Measurements from ENCODE around the gene CDCP2. TPM values are rescaled to one million over a fixed set of nuclear protein-coding genes. Genes with fewer than 3 reads are reported as not detected.

Gene CDCP2
- total and polyA plus RNA-seq, 12 donors = 0.03 to 0.11 TPM; not detected in 10

- H3K27me3 ChIP-seq = peaks cover 0 to 13% (median 0%) of the 10 kb centered on the region in 7 donors
- intact Hi-C loops (cut with DNase I) = loop anchor here (2.0 to 10.0 kb wide), 8 partner anchors 195 to 372 kb away; partner anchors contain the start of gene SSBP3 (in 7 of the 10)
- TF ChIP-seq CTCF (IDR thresholded peaks at IDR 0.05) = no peak
- H3K4me1 ChIP-seq = peaks cover 0 to 15% (median 10%) of the 10 kb centered on the region in 9 donors
- no peaks in the 10 kb centered on the region for H3K9me3 ChIP-seq
- H3K36me3 ChIP-seq = no peaks in the 10 kb centered on the region
- no peak overlapping the region for H3K27ac ChIP-seq
- WGBS, 2 donors = 95 to 96% methylated on average over 13 of the region's 13 CpGs
- DNase-seq (no peak), ATAC-seq (no peak)
- H3K4me3 ChIP-seq = no peak overlapping the region
These were observed 32.6 kb downstream of the CDCP2 start for GRCh38 chr1:54120018-54120697.

GRCh38 chr1:54118704-54119103 is 34.1 kb downstream of the CDCP2 start:
- peaks cover 0 to 15% (median 10%) of the 10 kb centered on the region in 9 donors for H3K4me1 ChIP-seq

GRCh38 chr1:54117815-54118563 is 34.8 kb downstream of the CDCP2 start:
- WGBS, 2 donors = 87 to 88% methylated on average over 10 to 11 of the region's 11 CpGs
- Histone ChIP-seq H3K36me3 (no peaks in the 10 kb centered on the region), H3K27ac (no peak overlapping the region), H3K4me3 (no peak overlapping the region), H3K4me1 (peaks cover 0 to 15% (median 10%) of the 10 kb centered on the region in 9 donors), H3K27me3 (peaks cover 0 to 13% (median 0%) of the 10 kb centered on the region in 7 donors), H3K9me3 (no peaks in the 10 kb centered on the region)
- ATAC-seq = no peak
- no peak for DNase-seq
- intact Hi-C loops (cut with DNase I) = no loop called here
- no peak for TF ChIP-seq CTCF (IDR thresholded peaks at IDR 0.05)

More at GRCh38 chr1:54118704-54119103, 34.1 kb downstream of the CDCP2 start:
- intact Hi-C loops (cut with DNase I) = no loop called here
- peaks cover 0 to 13% (median 0%) of the 10 kb centered on the region in 7 donors for H3K27me3 ChIP-seq
- no peak for DNase-seq
- TF ChIP-seq CTCF (IDR thresholded peaks at IDR 0.05) = no peak
- H3K27ac ChIP-seq = no peak overlapping the region
- H3K4me3 ChIP-seq = no peak overlapping the region
- H3K36me3 ChIP-seq = no peaks in the 10 kb centered on the region
- WGBS, 2 donors = 81% methylated on average over 8 of the region's 8 CpGs
- no peaks in the 10 kb centered on the region for H3K9me3 ChIP-seq
- ATAC-seq = no peak

GRCh38 chr1:54115520-54115919 is 37.3 kb downstream of the CDCP2 start:
- Histone ChIP-seq H3K27me3 (peaks cover 0 to 3% (median 0%) of the 10 kb centered on the region in 7 donors), H3K9me3 (no peaks in the 10 kb centered on the region), H3K36me3 (no peaks in the 10 kb centered on the region), H3K4me1 (no peaks in the 10 kb centered on the region), H3K27ac (no peak overlapping the region), H3K4me3 (no peak overlapping the region)
- WGBS, 2 donors = 85 to 94% methylated on average over 3 of the region's 3 CpGs
- TF ChIP-seq CTCF (IDR thresholded peaks at IDR 0.05) = no peak
- ATAC-seq (no peak), DNase-seq (no peak)
- intact Hi-C loops (cut with DNase I) = no loop called here
